IPS-18c (cell line): ENCODE results near the gene GBF1.
A peak's percentile ranks its signal among the peaks of the same experiment; 100 is the strongest.

ENCODE experiments used
- H3K4me3 ChIP-seq: 2 replicates; pipeline ENCODE4 v1.7.0; 2013; ENCODE audit warnings: low read depth, mild to moderate bottlenecking, low read length, moderate library complexity; ENCODE audit not compliant: insufficient read depth
- H3K9me3 ChIP-seq: one replicate; pipeline ENCODE4 v1.6.1; 2013; ENCODE audit warnings: mild to moderate bottlenecking, low read length, moderate library complexity; ENCODE audit not compliant: control insufficient read depth, insufficient read depth

The GBF1 gene

GRCh38 chr10:102404361-102405107 lies 159.2 kb downstream of the GBF1 start:
- Histone ChIP-seq H3K9me3 (no peaks in the 10 kb centered on the region), H3K4me3 (no peak overlapping the region)

- H3K9me3 ChIP-seq = no peaks in the 10 kb centered on the region
- no peak overlapping the region for H3K4me3 ChIP-seq
These were observed 159.8 kb downstream of the GBF1 start for GRCh38 chr10:102405108-102405571.

DNA sequence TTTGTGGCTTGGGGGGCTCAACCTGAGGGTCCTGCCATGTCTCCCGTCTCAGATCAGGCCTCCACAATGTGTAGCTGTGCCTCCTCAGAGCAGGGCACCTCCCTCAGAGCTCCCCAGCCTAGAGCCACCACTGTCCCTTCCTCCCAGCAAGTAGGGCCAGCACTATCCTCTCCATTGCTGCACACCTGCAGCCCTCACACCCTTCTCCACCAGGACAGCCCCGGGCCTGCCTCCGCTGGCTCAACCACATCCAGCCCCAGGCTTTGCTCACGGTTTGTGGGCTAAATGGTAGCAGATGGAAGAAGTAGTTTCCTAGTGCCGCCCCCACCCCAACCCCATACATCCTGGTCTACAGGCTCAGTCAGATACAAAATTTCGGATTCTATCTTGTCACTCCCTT lies 160.3 kb downstream of the GBF1 start:
- Histone ChIP-seq H3K9me3 (no peaks in the 10 kb centered on the region), H3K4me3 (no peak overlapping the region)

DNA sequence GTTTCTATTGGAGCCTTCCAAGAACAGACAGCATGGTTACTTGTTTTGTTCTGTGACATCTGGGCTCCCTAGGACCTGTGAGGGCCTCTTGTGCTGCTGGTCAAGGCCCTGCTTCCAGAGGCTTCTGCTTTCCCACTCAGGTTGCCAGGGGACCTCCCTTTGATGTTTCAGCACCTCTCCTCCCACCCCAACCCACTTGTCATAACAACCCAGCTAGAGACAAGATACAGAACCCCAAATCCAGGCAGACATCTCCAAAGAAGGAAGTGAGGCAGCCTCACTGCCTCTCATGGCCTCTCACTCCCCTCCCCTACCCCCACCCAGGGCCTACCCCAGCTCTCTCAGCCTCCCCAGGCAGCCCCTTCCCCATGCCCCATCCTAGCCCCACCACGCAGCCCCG lies 161.5 kb downstream of the GBF1 start:
- no peak overlapping the region for H3K4me3 ChIP-seq
- H3K9me3 ChIP-seq = no peaks in the 10 kb centered on the region

DNA sequence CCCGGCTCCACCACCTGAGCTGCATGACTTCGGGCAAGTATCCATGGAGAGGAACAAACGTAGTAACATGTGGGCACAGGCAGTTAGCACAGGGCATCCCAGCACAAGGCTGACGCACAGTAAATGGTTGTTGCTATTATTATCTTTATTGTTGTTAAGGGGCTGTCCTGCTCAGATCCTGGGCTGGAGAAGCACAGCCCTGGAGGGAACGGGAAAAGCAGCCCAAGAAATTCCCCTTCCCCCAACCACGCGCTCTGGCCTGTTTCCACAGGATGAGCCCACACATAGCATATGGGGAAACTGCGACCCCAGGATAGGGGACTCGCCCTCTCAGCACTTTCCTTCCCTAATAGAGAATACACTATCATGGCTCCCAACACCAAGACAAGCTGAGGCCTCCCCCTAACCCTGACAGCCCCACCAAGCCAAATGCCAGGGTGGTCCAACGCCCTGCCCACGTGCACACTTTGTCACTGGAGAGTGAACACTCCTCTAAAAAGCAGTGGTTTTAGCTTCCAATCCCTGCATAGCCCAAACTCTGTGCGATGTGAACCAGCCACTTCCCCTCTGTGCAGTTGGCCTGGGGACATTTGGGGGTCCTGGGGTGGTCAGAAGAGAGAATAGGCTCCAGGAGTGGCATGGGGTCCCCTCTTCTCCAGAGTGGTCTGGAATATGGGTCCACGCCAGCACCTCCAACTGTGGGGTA lies 162.2 kb downstream of the GBF1 start:
- Histone ChIP-seq H3K9me3 (no peaks in the 10 kb centered on the region), H3K4me3 (no peak overlapping the region)

- Histone ChIP-seq H3K9me3 (no peaks in the 10 kb centered on the region), H3K4me3 (peak overlapping the region; percentile 53; the same call in 1 of the 2 replicates)
These were observed 162.9 kb downstream of the GBF1 start for GRCh38 chr10:102408131-102408727.

DNA sequence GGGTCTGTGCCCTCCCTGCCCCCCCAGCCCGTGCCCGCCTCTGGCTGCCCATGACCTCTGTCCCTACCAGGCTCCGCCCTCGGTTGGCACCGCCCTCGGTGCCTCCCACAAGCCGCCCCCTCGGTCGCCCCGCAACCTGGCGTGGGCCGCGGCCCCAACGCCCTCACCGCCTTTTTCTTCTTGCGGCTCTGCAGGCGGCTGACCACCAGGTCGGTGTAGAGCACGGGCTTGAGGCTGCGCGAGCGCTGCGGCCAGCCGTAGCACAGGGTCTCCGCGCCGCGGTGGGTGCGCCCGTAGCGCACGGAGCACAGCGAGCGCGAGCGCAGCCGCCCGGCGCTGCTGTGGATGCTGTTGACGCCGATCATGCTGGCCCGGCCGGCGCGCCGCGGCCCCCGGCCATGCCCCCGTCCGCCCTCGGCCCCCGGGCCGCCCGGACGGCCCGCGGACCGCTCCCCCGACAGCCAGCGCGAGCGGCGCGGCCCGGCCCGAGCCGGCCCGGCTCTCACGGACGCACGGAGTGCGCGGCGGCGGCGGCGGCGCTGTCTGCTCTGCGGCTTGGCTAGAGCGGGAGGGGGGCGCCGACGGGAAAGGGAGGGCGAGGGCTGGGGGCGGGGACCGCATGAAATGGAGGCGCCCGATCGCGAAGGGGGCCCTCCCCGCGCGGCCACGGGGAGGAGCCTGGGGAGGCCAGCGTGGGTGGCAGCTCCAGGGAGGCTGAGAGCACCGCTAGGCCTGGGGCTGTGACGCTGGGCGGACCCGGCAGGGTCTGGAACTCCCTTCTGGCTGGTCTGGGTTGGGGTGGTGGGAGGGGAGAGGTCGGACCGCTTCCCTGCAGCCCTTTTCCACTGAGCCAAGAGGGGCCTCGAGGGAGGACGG lies 163.6 kb downstream of the GBF1 start:
- peak overlapping the region; percentile 53 for H3K4me3 ChIP-seq
- no peaks in the 10 kb centered on the region for H3K9me3 ChIP-seq

GRCh38 chr10:102409604-102410428 lies 164.5 kb downstream of the GBF1 start:
- H3K9me3 ChIP-seq = no peaks in the 10 kb centered on the region
- peak overlapping the region; percentile 60 for H3K4me3 ChIP-seq

DNA sequence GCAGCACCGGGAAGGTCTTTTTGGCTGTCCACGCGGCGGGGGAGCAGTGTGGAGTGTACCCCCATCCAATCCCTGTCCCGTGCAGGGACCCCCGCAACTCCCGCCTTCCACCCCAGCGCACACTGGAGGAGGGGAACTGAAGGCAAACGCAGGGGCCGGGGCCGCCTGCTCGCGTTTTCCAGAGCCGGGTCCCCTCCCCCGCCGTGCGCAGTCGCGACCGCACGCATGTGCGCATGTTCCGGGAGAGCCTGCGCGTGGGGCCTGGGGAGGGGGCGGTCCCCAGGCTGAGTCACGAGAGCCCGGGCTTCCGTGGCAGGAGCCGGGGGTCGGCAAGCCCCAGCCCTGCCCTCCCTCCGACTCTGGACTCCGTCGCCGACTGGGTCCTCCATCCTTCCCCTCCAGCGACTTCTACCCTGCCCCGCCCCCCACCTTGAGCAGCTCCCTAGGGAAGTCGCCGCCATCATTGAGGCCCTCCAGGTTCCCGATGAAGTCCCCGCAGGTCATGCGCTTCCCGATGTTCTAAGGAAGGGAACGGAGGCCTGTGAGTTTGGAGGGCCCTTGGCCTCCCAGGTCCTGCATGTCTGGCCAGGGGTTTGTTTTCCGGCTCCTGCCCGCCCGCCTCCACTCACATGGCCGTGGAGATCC lies 165.2 kb downstream of the GBF1 start:
- no peaks in the 10 kb centered on the region for H3K9me3 ChIP-seq
- peak overlapping the region; percentile 60 for H3K4me3 ChIP-seq

DNA sequence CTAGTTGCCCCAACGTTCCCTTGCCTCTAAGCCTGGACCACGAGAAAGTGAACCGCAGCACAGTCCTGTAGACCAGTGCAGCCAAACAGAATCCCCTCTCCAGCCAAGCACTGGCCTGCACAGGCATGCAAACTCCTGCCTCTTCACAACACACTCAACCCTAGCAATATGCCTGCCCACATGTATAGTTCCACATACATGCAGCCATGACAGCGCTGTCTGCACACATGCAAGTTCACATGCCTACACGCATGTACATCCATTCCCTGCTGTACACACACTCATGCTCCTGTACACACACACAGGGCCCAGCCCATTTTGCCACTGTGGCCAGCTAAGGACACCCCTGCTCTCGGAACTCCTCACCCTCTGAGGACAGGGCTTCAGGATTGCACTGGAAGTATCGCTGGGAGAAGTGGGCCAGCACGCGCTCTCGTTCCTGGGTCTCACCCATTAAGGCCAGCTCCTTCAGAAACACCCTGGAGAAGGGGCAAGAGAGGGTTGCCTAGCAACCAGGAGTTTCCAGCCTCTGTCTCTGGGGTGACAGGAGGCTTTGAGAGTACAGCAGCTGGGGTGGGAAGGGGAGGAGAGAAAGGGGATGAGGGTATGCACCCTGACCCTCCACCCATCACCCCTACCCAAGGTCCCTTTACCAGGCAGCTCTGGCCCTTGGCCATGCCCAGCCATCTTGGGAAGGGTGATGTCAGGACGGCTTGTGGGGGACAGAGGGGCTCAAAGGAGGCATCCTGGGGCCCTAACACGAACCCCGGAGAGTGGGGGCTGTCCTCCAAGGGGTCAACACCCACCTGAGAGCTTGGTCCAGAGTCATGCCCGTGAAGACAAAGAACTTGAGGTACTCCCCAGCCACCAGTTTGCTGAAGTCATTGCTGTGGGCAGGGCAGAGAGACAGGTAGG lies 166.3 kb downstream of the GBF1 start:
- Histone ChIP-seq H3K4me3 (peak overlapping the region; percentile 15; the same call in 1 of the 2 replicates), H3K9me3 (no peaks in the 10 kb centered on the region)

GRCh38 chr10:102412293-102412692 lies 167.0 kb downstream of the GBF1 start:
- Histone ChIP-seq H3K9me3 (no peaks in the 10 kb centered on the region), H3K4me3 (no peak overlapping the region)

DNA sequence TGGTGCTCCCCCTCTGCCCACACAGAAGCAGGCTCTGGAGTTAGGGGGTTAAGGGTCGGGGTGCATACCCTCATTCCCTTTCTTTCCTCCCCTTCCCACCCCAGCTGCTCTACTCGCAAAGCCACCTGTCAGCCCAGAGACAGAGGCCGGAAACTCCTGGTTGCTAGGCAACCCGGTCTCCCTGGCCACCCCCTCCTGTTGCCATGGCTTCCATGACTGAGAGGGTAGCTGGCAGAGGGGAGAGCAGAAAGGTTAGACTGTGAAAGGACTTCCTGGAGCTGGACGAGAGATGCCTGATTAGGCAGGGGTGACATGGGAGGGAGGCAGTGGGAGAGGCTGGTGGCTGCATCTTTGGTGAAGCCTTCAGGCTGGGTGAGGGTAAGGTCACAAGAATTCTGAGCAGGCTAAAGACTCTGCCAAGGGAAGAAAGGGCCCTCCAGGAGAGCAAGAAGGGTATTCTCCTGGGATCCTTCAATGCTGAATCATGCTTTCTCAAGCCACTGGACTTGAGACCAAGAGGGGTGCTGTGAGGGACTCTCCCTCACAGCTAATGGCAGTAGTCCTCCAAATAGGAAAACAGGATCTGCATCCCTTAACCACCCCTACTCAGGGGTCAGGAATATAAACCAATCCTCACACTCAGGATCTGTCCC lies 167.8 kb downstream of the GBF1 start:
- H3K9me3 ChIP-seq = no peaks in the 10 kb centered on the region

GRCh38 chr10:102413806-102414561 lies 168.7 kb downstream of the GBF1 start:
- Histone ChIP-seq H3K4me3 (no peak overlapping the region; the same call in 1 of the 2 replicates), H3K9me3 (no peaks in the 10 kb centered on the region)

More for the DNA sequence above, 167.8 kb downstream of the GBF1 start:
- no peak overlapping the region; the same call in 1 of the 2 replicates for H3K4me3 ChIP-seq

- H3K4me3 ChIP-seq = no peak overlapping the region
- H3K9me3 ChIP-seq = no peaks in the 10 kb centered on the region
These were observed 169.4 kb downstream of the GBF1 start for GRCh38 chr10:102414749-102415148.
